ENCODE measurements around the gene DCLK1.

DNA sequence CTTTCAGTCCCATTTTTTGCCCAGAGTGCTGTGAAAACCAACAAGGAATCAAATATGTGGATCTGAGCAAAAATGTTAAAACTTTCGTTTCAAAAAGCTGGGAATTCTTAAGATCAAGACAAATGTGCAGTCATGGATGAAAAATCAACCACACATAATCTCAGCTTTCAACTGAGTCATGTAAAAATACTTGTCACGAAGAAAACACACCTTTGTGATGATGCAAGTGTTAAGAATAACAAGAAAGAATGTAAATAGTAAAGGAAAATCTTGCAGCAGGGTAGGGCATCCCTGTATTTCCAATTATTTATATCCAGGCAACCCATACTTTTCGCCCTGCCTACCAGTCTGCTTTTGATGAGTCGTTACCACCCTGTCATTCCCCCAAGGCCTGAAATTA, 27.4 kb upstream of the DCLK1 start:
- TF ChIP-seq, protein P1, sequence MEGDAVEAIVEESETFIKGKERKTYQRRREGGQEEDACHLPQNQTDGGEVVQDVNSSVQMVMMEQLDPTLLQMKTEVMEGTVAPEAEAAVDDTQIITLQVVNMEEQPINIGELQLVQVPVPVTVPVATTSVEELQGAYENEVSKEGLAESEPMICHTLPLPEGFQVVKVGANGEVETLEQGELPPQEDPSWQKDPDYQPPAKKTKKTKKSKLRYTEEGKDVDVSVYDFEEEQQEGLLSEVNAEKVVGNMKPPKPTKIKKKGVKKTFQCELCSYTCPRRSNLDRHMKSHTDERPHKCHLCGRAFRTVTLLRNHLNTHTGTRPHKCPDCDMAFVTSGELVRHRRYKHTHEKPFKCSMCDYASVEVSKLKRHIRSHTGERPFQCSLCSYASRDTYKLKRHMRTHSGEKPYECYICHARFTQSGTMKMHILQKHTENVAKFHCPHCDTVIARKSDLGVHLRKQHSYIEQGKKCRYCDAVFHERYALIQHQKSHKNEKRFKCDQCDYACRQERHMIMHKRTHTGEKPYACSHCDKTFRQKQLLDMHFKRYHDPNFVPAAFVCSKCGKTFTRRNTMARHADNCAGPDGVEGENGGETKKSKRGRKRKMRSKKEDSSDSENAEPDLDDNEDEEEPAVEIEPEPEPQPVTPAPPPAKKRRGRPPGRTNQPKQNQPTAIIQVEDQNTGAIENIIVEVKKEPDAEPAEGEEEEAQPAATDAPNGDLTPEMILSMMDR (conservative IDR thresholded peaks at IDR 0.05 in 1 of 2, IDR thresholded peaks at IDR 0.05 in 1 of 2; ENCODE audit: extremely low read depth in 1 of 2, insufficient read depth in 1 of 2, low read depth in 1 of 2, low read length in 2 of 2): no peak
- no peak for TF ChIP-seq EZH2 (IDR thresholded peaks at IDR 0.05; ENCODE audit: borderline replicate concordance, low read length)
